OCI-LY7 (cell line): Measurements from ENCODE around the gene PML. TPM values are rescaled to one million over a fixed set of nuclear protein-coding genes. Genes with fewer than 3 reads are reported as not detected.

ENCODE experiments used
- BruUV-seq: library from RNA; stranded (reverse); fragments of 400-500 nt; replicated peaks from 2 replicates; lab custom pipeline; 2021; lab: Mats Ljungman, UMichigan
- CTCF ChIA-PET: fragments of 300-600 bp; sonication (Branson Sonifier 250); formaldehyde crosslinking; loops from one replicate; lab custom pipeline; 2022; ENCODE audit warnings: antibody characterized with exemption; ENCODE audit not compliant: unreplicated experiment; lab: Charles Lee
- POLR2A ChIA-PET: fragments of 300-600 bp; sonication (Branson Sonifier 250); formaldehyde crosslinking; loops from one replicate; lab custom pipeline; 2022; ENCODE audit warnings: antibody characterized with exemption; lab: Charles Lee
- DNase-seq: peaks from one replicate; pipeline ENCODE4 v3.0.0-alpha.2; 2015; ENCODE audit warnings: low spot score
- H2AFZ ChIP-seq: fragments of 200-600 bp; sonication (generic), shearing (Covaris generic); 2 replicates; pipeline ENCODE4 v1.6.1; 2014; ENCODE audit warnings: mild to moderate bottlenecking, antibody characterized with exemption, low read length, moderate library complexity
- H3K27ac ChIP-seq: fragments of 200-600 bp; sonication (generic); 2 replicates; pipeline ENCODE4 v1.5.1; 2014; ENCODE audit warnings: mixed run types, low read depth, mild to moderate bottlenecking, moderate library complexity, low read length, inconsistent platforms; ENCODE audit not compliant: poor library complexity, severe bottlenecking
- H3K36me3 ChIP-seq: fragments of 200-600 bp; sonication (generic); 2 replicates; pipeline ENCODE4 v1.6.1; 2014; ENCODE audit warnings: mild to moderate bottlenecking, antibody characterized with exemption, low read length, moderate library complexity, mixed read lengths; ENCODE audit not compliant: insufficient read depth
- H3K4me1 ChIP-seq: fragments of 200-600 bp; sonication (generic); 2 replicates; pipeline ENCODE4 v1.5.1; 2014; ENCODE audit warnings: mild to moderate bottlenecking, low read length; ENCODE audit not compliant: insufficient read depth, poor library complexity, severe bottlenecking
- H3K4me2 ChIP-seq: fragments of 200-600 bp; sonication (generic); 2 replicates; pipeline ENCODE4 v1.6.1; 2014; ENCODE audit warnings: mild to moderate bottlenecking, low read length
- H3K4me3 ChIP-seq: fragments of 200-600 bp; sonication (generic); 2 replicates; pipeline ENCODE4 v1.5.1; 2014; ENCODE audit warnings: mild to moderate bottlenecking, low read depth, low read length; ENCODE audit not compliant: poor library complexity, severe bottlenecking
- H3K79me2 ChIP-seq: fragments of 200-600 bp; sonication (generic); 2 replicates; pipeline ENCODE4 v1.6.1; 2016; ENCODE audit warnings: low read depth, mild to moderate bottlenecking, low read length, moderate library complexity, mixed read lengths; ENCODE audit not compliant: insufficient read depth
- H3K9me2 ChIP-seq: fragments of 200-600 bp; sonication (generic); 2 replicates; pipeline ENCODE4 v1.6.1; 2016; ENCODE audit warnings: mild to moderate bottlenecking, low read length, mixed read lengths; ENCODE audit not compliant: insufficient read depth
- H3K9me3 ChIP-seq: fragments of 200-600 bp; sonication (generic); 2 replicates; pipeline ENCODE4 v1.6.1; 2014; ENCODE audit warnings: mild to moderate bottlenecking, mixed run types, low read length, mixed read lengths
- H4K20me1 ChIP-seq: fragments of 200-600 bp; sonication (generic); 2 replicates; pipeline ENCODE4 v1.6.1; 2014; ENCODE audit warnings: mild to moderate bottlenecking, antibody characterized with exemption, low read length, moderate library complexity, mixed read lengths; ENCODE audit not compliant: insufficient read depth
- CTCF ChIP-seq: fragments of 200-600 bp; sonication (generic); conservative IDR thresholded peaks from 2 replicates; pipeline ENCODE4 v1.5.1; 2014; ENCODE audit warnings: mild to moderate bottlenecking, antibody characterized with exemption, low read length, moderate library complexity, mixed read lengths
- EZH2phosphoT487 ChIP-seq: fragments of 200-600 bp; sonication (generic); IDR thresholded peaks from 2 replicates; pipeline ENCODE4 v1.6.1; 2018; ENCODE audit warnings: low read depth, borderline replicate concordance, mild to moderate bottlenecking, mixed run types, antibody characterized with exemption, low read length, moderate library complexity, mixed read lengths
- intact Hi-C: fragments of 100-400 bp; cut with micrococcal nuclease; formaldehyde crosslinking; loops from one replicate; pipeline ENCODE4 v1.10.0; 2022; ENCODE audit not compliant: unreplicated experiment
- total RNA-seq, 2 experiments: library from RNA; depleted of rRNA in 1 of 2; stranded (reverse); fragments of >200 nt in 1 of 2; shearing (Covaris generic) in 1 of 2; gene quantifications; 2 replicates each; pipeline ENCODE4 v1.2.3, GENCODE V29; 2014 to 2022

PML gene
- total RNA-seq, 2 experiments from 2014 or later, result 16.9 to 26.1 TPM

GRCh38 chr15:74032606-74033561 is 38.4 kb downstream of the PML start:
- Histone ChIP-seq H3K36me3 (no peaks in the 10 kb centered on the region; the same call in 1 of the 2 replicates), H3K4me1 (no peaks in the 10 kb centered on the region), H4K20me1 (no peaks in the 10 kb centered on the region), H3K9me2 (no peaks in the 10 kb centered on the region), H3K27ac (no peak overlapping the region), H3K4me2 (no peak overlapping the region), H3K9me3 (no peaks in the 10 kb centered on the region), H3K79me2 (no peaks in the 10 kb centered on the region), H3K4me3 (no peak overlapping the region), H2AFZ (no peak overlapping the region)
- no peak for DNase-seq
- POLR2A ChIA-PET, result interaction anchor here (0.6 kb wide), 1 partner anchor 23 kb away, joined by 3 read pairs; no protein-coding TSS in a partner anchor
- CTCF ChIA-PET, result no interaction called here
- intact Hi-C loops, result no loop called here
- BruUV-seq, result no TSS peak
- TF ChIP-seq CTCF (no peak), EZH2phosphoT487 (no peak)

- ChIA-PET CTCF (no interaction called here), POLR2A (no interaction called here)
- Histone ChIP-seq H3K79me2 (no peaks in the 10 kb centered on the region), H3K9me3 (no peaks in the 10 kb centered on the region), H3K27ac (no peak overlapping the region), H3K9me2 (no peaks in the 10 kb centered on the region), H3K4me2 (no peak overlapping the region), H3K4me3 (no peak overlapping the region), H2AFZ (no peak overlapping the region), H3K4me1 (no peaks in the 10 kb centered on the region), H4K20me1 (no peaks in the 10 kb centered on the region), H3K36me3 (no peaks in the 10 kb centered on the region; the same call in 1 of the 2 replicates)
- BruUV-seq, result no TSS peak
- TF ChIP-seq CTCF (no peak), EZH2phosphoT487 (no peak)
- no peak for DNase-seq
- intact Hi-C loops, result no loop called here
Measured at GRCh38 chr15:74034206-74034755, 39.8 kb downstream of the PML start.
